HG02610 (cell line): ENCODE results near the gene ZNF169.
A peak's percentile ranks its signal among the peaks of the same experiment; 100 is the strongest.
"Not testable (repeated sequence)": the region's sequence is repeated elsewhere in the genome, so short reads cannot be mapped to it uniquely, and the experiment has no call there.

Experiments
- ATAC-seq: cut with Tn5 transposase; IDR thresholded peaks from one replicate; pipeline ENCODE4 v1.9.1; 2021; ENCODE audit warnings: mild to moderate bottlenecking, moderate library complexity; ENCODE audit not compliant: unreplicated experiment

The ZNF169 gene

DNA sequence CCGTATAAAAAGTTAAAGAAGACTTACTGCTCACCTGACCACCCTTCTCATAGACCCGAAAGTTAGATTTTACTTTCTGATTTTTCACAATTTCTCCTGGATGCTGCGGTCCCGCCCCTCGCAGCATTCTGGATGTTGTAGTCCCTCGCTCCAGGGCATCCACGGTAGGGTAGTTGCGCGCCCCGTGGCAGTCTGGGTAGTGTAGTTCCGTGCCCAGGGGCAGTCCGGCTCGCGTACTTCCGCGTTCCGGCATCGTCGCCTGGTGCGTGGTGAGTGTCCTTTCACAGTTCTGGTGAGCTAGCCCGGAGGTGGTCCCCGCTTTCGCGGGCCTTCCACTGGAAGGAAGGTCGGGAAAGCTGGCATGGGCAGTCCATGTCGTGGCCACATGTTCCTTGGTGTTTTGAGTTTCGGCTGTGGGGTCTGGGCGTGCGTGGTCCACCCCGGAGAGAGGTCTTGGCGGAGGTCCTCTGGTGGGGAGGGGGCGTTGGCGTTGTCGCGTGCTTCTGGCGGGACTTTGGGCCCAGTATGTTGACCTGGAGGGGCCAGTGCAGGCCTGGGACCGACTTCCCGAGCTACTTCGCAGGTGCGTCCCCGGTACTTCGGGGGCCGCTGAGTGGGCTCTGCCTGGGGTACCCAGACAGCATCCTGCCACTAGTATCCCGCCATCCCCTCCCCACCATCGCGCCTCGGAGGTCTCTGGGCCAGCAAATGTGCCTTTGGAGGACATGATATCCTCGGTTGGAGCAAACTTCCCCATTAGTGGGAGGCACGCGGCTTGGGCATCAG is at the start of gene ZNF169:
Gene ZNF169 (plus strand): TSS at position 222 of the 786 bp plus-strand sequence. CDS start 19,515 bp downstream, outside the sequence.
- ATAC-seq: peak; percentile 100

DNA sequence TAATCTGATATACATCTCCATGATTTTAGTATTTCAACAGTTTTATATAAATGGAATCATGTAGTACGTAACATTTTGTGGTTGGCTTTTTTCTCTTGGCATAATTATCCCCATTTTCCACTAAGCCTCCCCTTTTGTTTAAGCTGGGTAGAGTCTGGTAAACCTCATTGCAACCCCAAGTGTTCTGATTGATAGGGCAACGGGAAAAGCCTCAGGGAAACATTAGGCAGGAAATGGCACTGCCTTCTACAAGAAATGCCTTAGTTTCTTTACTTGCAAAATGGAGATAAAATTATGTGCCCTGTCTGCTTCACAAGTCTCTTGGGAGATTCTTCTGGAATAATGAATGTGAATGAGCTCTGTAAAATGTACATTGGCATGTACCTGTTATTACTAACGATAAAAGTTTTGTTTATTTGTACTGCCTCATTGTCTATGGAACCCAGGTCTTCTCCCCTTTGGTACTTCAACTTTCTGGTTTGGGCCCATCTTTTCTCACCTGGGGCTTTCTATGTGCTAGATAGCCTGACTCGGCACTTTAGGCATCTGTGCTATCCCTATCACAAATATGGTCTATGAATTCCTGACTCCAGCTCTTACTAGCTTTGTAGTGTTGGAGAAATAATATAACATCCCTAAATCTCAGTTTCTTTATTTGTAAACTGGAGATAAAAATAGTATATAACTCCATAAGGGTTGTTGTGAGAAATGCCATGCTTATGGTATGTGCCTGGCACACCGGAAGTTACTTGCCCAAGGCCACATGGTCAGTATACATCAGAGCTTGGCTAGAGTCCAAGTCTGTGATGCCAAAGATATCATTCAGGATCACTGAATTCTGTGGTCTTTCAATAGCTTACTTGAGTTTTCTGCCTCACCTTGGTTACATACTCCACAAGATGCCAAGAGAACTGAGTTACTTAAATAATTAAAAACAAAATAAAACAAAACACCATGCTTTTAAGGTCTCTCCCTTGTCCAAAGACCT is 48.2 kb upstream of the ZNF169 start:
- ATAC-seq: no peak

GRCh38 chr9:94212091-94212490 is 47.0 kb upstream of the ZNF169 start:
- no peak for ATAC-seq

DNA sequence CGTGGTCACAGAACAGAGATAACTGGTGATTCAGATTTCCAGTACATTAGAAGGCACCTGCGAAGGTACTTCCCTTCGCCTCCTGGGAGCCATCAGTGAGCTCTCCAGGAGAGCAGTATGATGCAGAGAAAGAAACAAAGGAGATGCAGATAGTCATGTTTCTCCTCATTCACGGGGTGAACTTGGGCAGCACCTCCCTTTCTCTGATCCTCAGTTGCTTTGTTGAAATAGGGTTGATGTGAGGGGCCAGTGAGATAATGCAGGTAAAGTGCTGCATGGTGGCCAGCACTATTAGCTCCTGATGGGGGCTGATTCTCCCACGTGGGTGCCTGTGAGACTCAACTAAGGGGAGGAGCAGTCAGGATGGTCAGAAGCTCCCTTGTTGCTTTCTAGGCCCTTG is 46.6 kb upstream of the ZNF169 start:
- ATAC-seq: no peak

DNA sequence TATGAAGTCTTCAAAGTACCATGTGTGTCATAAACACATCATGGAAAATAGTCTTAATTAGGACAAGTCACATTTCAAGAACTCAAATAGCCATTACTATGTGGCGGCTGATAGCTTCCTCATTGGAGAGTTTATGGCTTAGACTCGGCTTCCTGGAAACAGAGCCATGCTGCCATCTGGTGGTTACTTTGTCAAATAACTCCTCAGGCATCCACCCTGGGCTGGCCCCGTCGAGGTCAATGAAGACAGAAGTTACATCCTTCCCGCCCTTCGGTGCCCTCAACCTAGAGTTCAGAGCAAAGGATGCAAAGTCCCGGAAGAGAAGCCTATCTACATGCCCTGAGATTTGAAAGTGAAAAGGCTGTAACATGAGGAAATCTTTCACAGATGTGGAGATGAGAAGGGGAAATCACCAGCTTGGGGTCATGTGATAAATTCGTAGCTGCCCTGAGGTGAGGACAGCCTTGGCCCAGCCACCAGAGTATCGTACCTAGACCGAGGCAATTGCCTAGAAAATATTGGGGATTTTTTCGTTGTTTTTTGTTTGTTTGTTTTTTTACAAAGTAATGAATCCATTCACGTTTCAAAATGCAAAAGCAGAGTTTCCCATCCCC is 45.5 kb upstream of the ZNF169 start:
- ATAC-seq: peak; percentile 76

DNA sequence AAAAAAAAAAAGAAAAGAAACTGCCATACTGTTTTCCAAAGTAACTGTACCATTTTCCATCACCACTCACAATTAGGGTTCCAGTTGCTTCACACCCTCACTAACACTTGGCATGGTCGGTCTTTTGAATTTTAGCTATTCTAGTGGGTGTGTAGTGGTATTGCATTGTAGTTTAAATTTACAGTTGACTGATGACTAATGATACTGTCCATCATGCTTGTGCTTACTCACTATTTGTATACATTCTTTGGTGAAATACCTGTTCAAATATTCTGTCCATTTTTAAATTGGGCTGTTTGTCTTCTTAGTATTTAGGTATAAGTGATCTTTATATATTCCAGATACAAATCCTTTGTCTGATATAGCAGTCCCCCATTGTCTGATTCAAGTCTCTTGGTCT is 36.2 kb upstream of the ZNF169 start:
- no peak for ATAC-seq

DNA sequence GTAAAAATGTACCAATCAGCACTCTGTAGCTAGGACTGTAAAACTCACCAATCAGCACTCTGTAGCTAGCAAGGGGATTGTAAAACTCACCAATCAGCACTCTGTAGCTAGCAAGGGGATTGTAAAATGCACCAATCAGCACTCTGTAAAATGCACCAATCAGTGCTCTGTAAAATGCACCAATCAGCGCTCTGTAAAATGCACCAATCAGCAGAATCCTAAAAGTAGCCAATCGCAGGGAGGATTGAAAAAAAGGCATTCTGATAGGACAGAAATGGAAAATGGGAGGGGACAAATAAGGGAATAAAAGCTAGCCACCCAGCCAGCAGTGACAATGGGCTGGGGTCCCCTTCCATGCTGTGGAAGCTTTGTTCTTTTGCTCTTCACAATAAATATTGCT is 33.7 kb upstream of the ZNF169 start:
- not testable (repeated sequence) for ATAC-seq

DNA sequence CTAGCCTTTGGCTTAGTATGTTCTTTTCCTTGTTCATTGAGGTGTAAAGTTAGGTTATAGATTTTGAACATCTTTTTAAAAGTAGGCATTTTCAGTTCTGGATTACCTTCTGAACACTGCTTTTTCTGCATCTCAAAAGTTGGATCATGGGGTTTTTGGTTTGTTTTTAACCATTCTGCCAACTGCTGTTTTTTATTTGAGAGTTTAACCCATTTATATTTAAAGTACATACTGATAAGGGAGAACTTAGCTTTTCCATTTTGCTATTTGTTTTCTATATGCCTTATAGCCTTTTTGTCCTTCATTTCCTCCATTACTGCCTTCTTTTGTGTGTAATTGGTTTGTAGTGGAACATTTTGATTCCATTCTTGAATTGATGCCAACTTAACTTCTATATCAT is 30.5 kb upstream of the ZNF169 start:
- ATAC-seq: no peak

DNA sequence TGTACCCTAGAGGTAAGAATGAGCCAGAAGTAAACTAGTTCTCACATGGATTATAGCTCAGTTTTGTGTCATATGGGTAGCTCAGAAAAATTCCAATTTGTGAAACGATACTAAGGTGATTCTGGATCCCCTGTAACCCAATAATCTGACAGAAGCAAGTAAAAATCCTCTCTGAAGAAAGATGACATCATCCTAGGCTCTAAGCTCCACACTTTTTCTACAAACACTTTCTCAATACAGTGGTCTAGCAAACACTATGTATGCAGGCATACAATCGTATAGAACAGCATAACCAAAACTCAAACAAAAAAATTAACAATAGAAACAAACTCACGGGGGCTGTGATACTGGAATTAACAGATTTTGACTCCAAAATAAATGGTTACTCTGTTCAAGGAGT is 26.7 kb upstream of the ZNF169 start:
- ATAC-seq: no peak

DNA sequence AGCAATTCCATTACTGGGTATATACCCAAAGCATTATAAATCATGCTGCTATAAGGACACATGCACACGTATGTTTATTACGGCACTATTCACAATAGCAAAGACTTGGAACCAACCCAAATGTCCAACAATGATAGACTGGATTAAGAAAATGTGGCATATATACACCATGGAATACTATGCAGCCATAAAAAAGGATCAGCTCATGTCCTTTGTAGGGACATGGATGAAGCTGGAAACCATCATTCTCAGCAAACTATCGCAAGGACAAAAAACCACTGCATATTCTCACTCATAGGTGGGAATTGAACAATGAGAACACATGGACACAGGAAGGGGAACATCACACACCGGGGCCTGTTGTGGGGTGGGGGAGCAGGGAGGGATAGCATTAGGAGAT is 18.0 kb upstream of the ZNF169 start:
- ATAC-seq: not testable (repeated sequence)

- no peak for ATAC-seq
Measured at GRCh38 chr9:94245651-94246050, 13.4 kb upstream of the ZNF169 start.

- no peak for ATAC-seq
Measured at GRCh38 chr9:94250456-94250855, 8.6 kb upstream of the ZNF169 start.

GRCh38 chr9:94256007-94256406 is 3.1 kb upstream of the ZNF169 start:
- no peak for ATAC-seq

DNA sequence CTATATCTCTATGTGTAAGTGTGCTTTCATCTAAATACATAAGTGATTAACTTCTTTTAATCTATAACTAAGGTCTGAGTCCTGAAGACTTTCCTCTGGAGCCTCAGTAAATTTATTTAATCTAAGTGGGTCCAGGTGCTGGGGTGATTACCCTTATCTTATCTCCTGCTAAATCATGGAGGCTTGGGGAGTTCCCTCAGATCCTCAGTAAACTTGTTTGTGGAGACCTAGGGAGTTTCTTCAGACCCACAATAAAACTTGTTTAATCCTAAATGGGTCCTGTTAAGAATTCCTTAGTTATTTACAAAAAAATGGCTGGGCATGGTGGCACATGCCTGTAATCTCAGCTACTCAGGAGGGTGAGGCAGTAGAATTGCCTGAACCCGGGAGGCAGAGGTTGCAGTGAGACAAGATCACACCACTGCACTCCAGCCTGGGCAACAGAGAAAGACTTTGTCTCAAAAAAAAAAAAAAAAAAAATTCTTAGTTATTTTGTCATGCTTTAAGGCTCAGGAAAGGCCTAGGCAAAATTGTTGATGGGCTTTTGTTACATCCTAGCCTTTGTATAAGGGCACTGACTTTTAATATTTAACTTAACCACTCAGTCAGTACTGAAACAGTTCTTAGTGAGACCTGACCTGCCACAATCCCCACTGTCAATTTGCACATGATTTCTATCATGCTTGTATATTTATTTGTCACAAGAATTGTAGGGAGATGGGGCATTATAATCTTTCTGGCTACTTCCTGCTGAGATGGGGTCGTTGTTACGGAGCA is 6.7 kb downstream of the ZNF169 start:
- not testable (repeated sequence) for ATAC-seq

GRCh38 chr9:94269264-94269663 is 10.2 kb downstream of the ZNF169 start:
- no peak for ATAC-seq

DNA sequence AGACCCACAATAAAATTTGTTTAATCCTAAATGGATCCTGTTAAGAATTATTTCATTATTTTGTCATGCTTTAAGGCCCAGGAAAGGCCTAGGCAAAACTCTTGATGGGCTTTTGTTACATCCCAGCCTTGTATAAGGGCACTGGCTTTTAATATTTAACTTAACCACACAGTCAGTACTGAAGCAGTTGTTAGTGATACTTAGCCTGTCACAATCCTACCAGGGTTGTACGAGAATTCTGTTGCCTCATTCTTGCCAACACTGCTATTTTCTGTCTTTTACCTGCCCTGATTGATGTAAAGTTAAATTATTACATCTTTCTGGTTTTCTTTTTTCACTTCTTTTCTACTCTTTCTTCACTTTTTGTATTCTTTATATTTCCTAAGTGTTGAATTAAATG is 10.9 kb downstream of the ZNF169 start:
- ATAC-seq: no peak

- ATAC-seq: not testable (repeated sequence)
Measured at GRCh38 chr9:94277029-94277428, 17.9 kb downstream of the ZNF169 start.

GRCh38 chr9:94277885-94278536 is 18.9 kb downstream of the ZNF169 start:
- no peak for ATAC-seq

GRCh38 chr9:94280409-94280989 is 21.4 kb downstream of the ZNF169 start:
- no peak for ATAC-seq

DNA sequence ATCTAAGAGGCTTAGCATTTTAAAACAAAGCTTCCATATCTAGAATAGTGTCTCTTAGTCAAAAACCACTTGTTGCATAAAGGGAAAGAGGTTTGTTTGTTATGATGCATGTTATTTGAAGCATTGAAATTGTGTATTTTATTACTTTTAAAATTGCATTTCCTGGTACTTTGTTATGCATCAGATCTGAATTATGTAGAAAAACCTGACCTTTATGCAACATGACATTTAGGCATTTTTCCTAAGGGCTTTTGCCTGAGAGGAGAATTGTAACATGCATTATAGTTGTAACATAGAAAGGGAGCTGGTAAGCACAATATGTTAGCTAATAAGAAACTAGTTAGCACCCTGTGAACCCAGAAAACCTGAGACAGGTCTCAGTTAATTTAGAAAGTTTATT is 22.0 kb downstream of the ZNF169 start:
- no peak for ATAC-seq
